MM.1S (cell line): ENCODE measurements around the gene PPP1R7.

Experiments used
- DNase-seq: peaks from one replicate; pipeline ENCODE4 v3.0.0-alpha.2; 2015
- H2AFZ ChIP-seq: fragments of 300-600 bp; sonication (generic); 2 replicates; pipeline ENCODE4 v1.6.0; 2016; ENCODE audit warnings: antibody characterized with exemption, low read length
- H3F3A ChIP-seq: fragments of 300-600 bp; sonication (generic); 2 replicates; pipeline ENCODE4 v1.6.1; 2016; ENCODE audit warnings: mild to moderate bottlenecking, antibody characterized with exemption, low read length, moderate library complexity, mixed read lengths; ENCODE audit not compliant: insufficient read depth
- H3K27ac ChIP-seq: fragments of 300-600 bp; sonication (generic); 2 replicates; pipeline ENCODE4 v1.5.1; 2016; ENCODE audit warnings: mild to moderate bottlenecking, low read length
- H3K27me3 ChIP-seq: fragments of 300-600 bp; sonication (generic); replicated peaks from 2 replicates; pipeline ENCODE4 v1.6.0; 2016; ENCODE audit warnings: low read length; ENCODE audit not compliant: insufficient read depth
- H3K36me3 ChIP-seq: fragments of 300-600 bp; sonication (generic); replicated peaks from 2 replicates; pipeline ENCODE4 v1.6.1; 2016; ENCODE audit warnings: mild to moderate bottlenecking, low read length, mixed read lengths; ENCODE audit not compliant: insufficient read depth
- H3K4me1 ChIP-seq: fragments of 300-600 bp; sonication (generic); 2 replicates; pipeline ENCODE4 v1.6.1; 2016; ENCODE audit warnings: low read length, mixed read lengths
- H3K4me2 ChIP-seq: fragments of 300-600 bp; sonication (generic); 2 replicates; pipeline ENCODE4 v1.6.0; 2016; ENCODE audit warnings: low read depth, low read length
- H3K4me3 ChIP-seq: fragments of 300-600 bp; sonication (generic); 2 replicates; pipeline ENCODE4 v1.5.1; 2016; ENCODE audit warnings: low read length, mixed read lengths
- H3K79me2 ChIP-seq: fragments of 300-600 bp; sonication (generic); 2 replicates; pipeline ENCODE4 v1.6.1; 2016; ENCODE audit warnings: mixed run types, low read length, mixed read lengths
- H3K9ac ChIP-seq: fragments of 300-600 bp; sonication (generic); 2 replicates; pipeline ENCODE4 v1.6.1; 2016; ENCODE audit warnings: low read length, mixed read lengths
- H3K9me2 ChIP-seq: fragments of 300-600 bp; sonication (generic); replicated peaks from 2 replicates; pipeline ENCODE4 v1.6.1; 2016; ENCODE audit warnings: mild to moderate bottlenecking, low read length, mixed read lengths; ENCODE audit not compliant: insufficient read depth
- H3K9me3 ChIP-seq: fragments of 300-600 bp; sonication (generic); replicated peaks from 2 replicates; pipeline ENCODE4 v1.6.1; 2016; ENCODE audit warnings: mild to moderate bottlenecking, low read length, mixed read lengths; ENCODE audit not compliant: insufficient read depth
- H4K20me1 ChIP-seq: fragments of 300-600 bp; sonication (generic); 2 replicates; pipeline ENCODE4 v1.6.1; 2016; ENCODE audit warnings: mild to moderate bottlenecking, low read length, moderate library complexity, mixed read lengths; ENCODE audit not compliant: insufficient read depth
- CTCF ChIP-seq: fragments of 300-600 bp; sonication (generic); IDR thresholded peaks from 2 replicates; pipeline ENCODE4 v1.5.1; 2016; ENCODE audit warnings: antibody characterized with exemption, low read length, mixed read lengths
- EZH2 ChIP-seq: fragments of 300-600 bp; sonication (generic); optimal IDR thresholded peaks from 2 replicates; pipeline ENCODE3; 2017; ENCODE audit warnings: low read depth, mild to moderate bottlenecking, antibody characterized with exemption, low read length, mixed read lengths
- EZH2phosphoT487 ChIP-seq: fragments of 300-600 bp; sonication (generic); IDR thresholded peaks from 2 replicates; pipeline ENCODE4 v1.6.1; 2018; ENCODE audit warnings: antibody characterized with exemption, low read length

The PPP1R7 gene

GRCh38 chr2:241135737-241136136 lies 14.5 kb upstream of the PPP1R7 start:
- Histone ChIP-seq H2AFZ (no peak overlapping the region), H3K4me1 (no peaks in the 10 kb centered on the region), H3K9me2 (no peaks in the 10 kb centered on the region), H3K36me3 (no peaks in the 10 kb centered on the region), H3F3A (no peaks in the 10 kb centered on the region), H3K9ac (no peak overlapping the region), H3K9me3 (no peaks in the 10 kb centered on the region), H3K27me3 (no peaks in the 10 kb centered on the region), H3K79me2 (no peaks in the 10 kb centered on the region), H3K4me3 (no peak overlapping the region), H4K20me1 (no peaks in the 10 kb centered on the region), H3K4me2 (no peak overlapping the region), H3K27ac (no peak overlapping the region)
- no peak for TF ChIP-seq EZH2phosphoT487
- no peak for TF ChIP-seq EZH2
- no peak for TF ChIP-seq CTCF
- DNase-seq = no peak

- no peak for DNase-seq
- Histone ChIP-seq H4K20me1 (no peaks in the 10 kb centered on the region), H3K4me1 (no peaks in the 10 kb centered on the region), H3K4me3 (no peak overlapping the region), H3K9me2 (no peaks in the 10 kb centered on the region), H3F3A (no peaks in the 10 kb centered on the region), H3K27ac (no peak overlapping the region), H3K27me3 (no peaks in the 10 kb centered on the region), H2AFZ (no peak overlapping the region), H3K79me2 (no peaks in the 10 kb centered on the region), H3K9me3 (no peaks in the 10 kb centered on the region), H3K9ac (no peak overlapping the region), H3K4me2 (no peak overlapping the region), H3K36me3 (no peaks in the 10 kb centered on the region)
- TF ChIP-seq EZH2 (no peak), EZH2phosphoT487 (no peak), CTCF (no peak)
Measured at GRCh38 chr2:241136191-241136590, 14.1 kb upstream of the PPP1R7 start.

GRCh38 chr2:241136661-241137260 lies 13.5 kb upstream of the PPP1R7 start:
- no peaks in the 10 kb centered on the region for H3F3A ChIP-seq
- H3K4me3 ChIP-seq = no peak overlapping the region
- no peaks in the 10 kb centered on the region for H3K9me2 ChIP-seq
- H3K4me1 ChIP-seq = no peaks in the 10 kb centered on the region
- DNase-seq = no peak
- no peaks in the 10 kb centered on the region for H3K27me3 ChIP-seq
- no peaks in the 10 kb centered on the region for H3K36me3 ChIP-seq
- H3K9me3 ChIP-seq = no peaks in the 10 kb centered on the region
- H4K20me1 ChIP-seq = no peaks in the 10 kb centered on the region
- no peak overlapping the region for H3K4me2 ChIP-seq
- TF ChIP-seq EZH2 (no peak), CTCF (no peak)
- H3K9ac ChIP-seq = no peak overlapping the region
- no peaks in the 10 kb centered on the region for H3K79me2 ChIP-seq
- no peak overlapping the region for H3K27ac ChIP-seq
- no peak overlapping the region for H2AFZ ChIP-seq
